DOHH2 (cell line): ENCODE results near the gene UBE2R2.
A peak's percentile ranks its signal among the peaks of the same experiment; 100 is the strongest.

ENCODE experiments used
- H3F3A ChIP-seq: fragments of 200-600 bp; sonication (generic), shearing (Covaris generic); 2 replicates; pipeline ENCODE4 v1.6.0; 2016; ENCODE audit warnings: antibody characterized with exemption, mild to moderate bottlenecking; ENCODE audit not compliant: control insufficient read depth, insufficient read depth
- H3K27ac ChIP-seq: fragments of 200-600 bp; sonication (generic); 2 replicates; pipeline ENCODE4 v1.5.1; 2014; ENCODE audit warnings: low read depth, mild to moderate bottlenecking, low read length, moderate library complexity
- H3K27me3 ChIP-seq: fragments of 200-600 bp; sonication (generic); 2 replicates; pipeline ENCODE4 v1.6.1; 2014; ENCODE audit warnings: mild to moderate bottlenecking, low read length, mixed read lengths; ENCODE audit not compliant: control insufficient read depth
- H3K36me3 ChIP-seq: fragments of 200-600 bp; sonication (generic); 2 replicates; pipeline ENCODE4 v1.6.1; 2014; ENCODE audit warnings: mild to moderate bottlenecking, low read length, moderate library complexity, mixed read lengths; ENCODE audit not compliant: control insufficient read depth
- H3K4me1 ChIP-seq: fragments of 200-600 bp; sonication (generic); 2 replicates; pipeline ENCODE4 v1.6.1; 2014; ENCODE audit warnings: mild to moderate bottlenecking, low read length, mixed read lengths; ENCODE audit not compliant: control insufficient read depth
- H3K4me2 ChIP-seq: fragments of 200-600 bp; sonication (generic); 2 replicates; pipeline ENCODE4 v1.6.0; 2014; ENCODE audit warnings: mild to moderate bottlenecking, low read length, moderate library complexity
- H3K4me3 ChIP-seq: fragments of 200-600 bp; sonication (generic); 2 replicates; pipeline ENCODE4 v1.5.1; 2014; ENCODE audit warnings: mild to moderate bottlenecking, low read length, mixed read lengths
- H3K79me2 ChIP-seq: fragments of 200-600 bp; sonication (generic); 2 replicates; pipeline ENCODE4 v1.6.1; 2014; ENCODE audit warnings: mild to moderate bottlenecking, low read length, mixed read lengths; ENCODE audit not compliant: control insufficient read depth
- H3K9me2 ChIP-seq: fragments of 200-600 bp; sonication (generic); replicated peaks from 2 replicates; pipeline ENCODE4 v1.6.1; 2014; ENCODE audit warnings: mild to moderate bottlenecking, low read length, mixed read lengths; ENCODE audit not compliant: control insufficient read depth
- H3K9me3 ChIP-seq: fragments of 200-600 bp; sonication (generic); 2 replicates; pipeline ENCODE4 v1.6.1; 2014; ENCODE audit warnings: antibody characterized with exemption, low read length, mixed read lengths; ENCODE audit not compliant: control insufficient read depth, insufficient read depth
- H4K20me1 ChIP-seq: fragments of 200-600 bp; sonication (generic); 2 replicates; pipeline ENCODE4 v1.6.0; 2014; ENCODE audit warnings: low read depth, mild to moderate bottlenecking, antibody characterized with exemption, low read length, moderate library complexity; ENCODE audit not compliant: control insufficient read depth, insufficient read depth
- EZH2phosphoT487 ChIP-seq: fragments of 200-600 bp; sonication (generic); IDR thresholded peaks from 2 replicates; pipeline ENCODE4 v1.6.1; 2017; ENCODE audit warnings: borderline replicate concordance, mild to moderate bottlenecking, antibody characterized with exemption, low read length, moderate library complexity, mixed read lengths
- TF ChIP-seq, protein P1 (sequence below): fragments of 200-600 bp; sonication (generic); IDR thresholded peaks from one replicate; pipeline ENCODE4 v1.5.1; 2014; ENCODE audit warnings: antibody characterized with exemption, mild to moderate bottlenecking, low read depth, low read length; ENCODE audit not compliant: poor library complexity, severe bottlenecking

Gene UBE2R2

DNA sequence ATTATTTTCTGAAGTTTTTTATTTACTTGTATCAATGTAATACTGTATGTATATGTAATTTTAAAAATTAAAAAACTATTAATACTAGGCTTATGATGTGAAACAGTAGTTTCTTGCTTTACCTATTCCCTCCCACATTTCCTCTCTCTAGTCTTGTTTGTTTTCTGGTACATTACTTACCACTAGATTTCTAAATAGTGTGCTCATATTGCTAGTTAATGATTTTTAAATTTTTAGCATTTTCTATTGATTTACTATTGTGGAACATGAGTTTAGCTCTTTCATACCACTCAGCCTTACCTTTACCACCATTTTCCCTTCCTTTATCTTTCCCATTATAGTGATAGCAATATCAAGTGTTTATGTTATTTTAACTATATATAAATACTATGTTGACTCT is 39.3 kb downstream of the UBE2R2 start:
- H3K4me3 ChIP-seq: no peak overlapping the region
- H4K20me1 ChIP-seq: no peaks in the 10 kb centered on the region
- peaks cover 6% of the 10 kb centered on the region for H3F3A ChIP-seq
- no peaks in the 10 kb centered on the region for H3K9me2 ChIP-seq
- H3K27me3 ChIP-seq: no peaks in the 10 kb centered on the region
- H3K4me1 ChIP-seq: peaks cover 98% of the 10 kb centered on the region
- H3K4me2 ChIP-seq: no peak overlapping the region
- H3K79me2 ChIP-seq: peaks cover 100% of the 10 kb centered on the region
- peaks cover 26% of the 10 kb centered on the region for H3K36me3 ChIP-seq
- H3K27ac ChIP-seq: no peak overlapping the region
- H3K9me3 ChIP-seq: no peaks in the 10 kb centered on the region
- no peak for TF ChIP-seq EZH2phosphoT487
- TF ChIP-seq, protein P1, sequence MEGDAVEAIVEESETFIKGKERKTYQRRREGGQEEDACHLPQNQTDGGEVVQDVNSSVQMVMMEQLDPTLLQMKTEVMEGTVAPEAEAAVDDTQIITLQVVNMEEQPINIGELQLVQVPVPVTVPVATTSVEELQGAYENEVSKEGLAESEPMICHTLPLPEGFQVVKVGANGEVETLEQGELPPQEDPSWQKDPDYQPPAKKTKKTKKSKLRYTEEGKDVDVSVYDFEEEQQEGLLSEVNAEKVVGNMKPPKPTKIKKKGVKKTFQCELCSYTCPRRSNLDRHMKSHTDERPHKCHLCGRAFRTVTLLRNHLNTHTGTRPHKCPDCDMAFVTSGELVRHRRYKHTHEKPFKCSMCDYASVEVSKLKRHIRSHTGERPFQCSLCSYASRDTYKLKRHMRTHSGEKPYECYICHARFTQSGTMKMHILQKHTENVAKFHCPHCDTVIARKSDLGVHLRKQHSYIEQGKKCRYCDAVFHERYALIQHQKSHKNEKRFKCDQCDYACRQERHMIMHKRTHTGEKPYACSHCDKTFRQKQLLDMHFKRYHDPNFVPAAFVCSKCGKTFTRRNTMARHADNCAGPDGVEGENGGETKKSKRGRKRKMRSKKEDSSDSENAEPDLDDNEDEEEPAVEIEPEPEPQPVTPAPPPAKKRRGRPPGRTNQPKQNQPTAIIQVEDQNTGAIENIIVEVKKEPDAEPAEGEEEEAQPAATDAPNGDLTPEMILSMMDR: no peak

DNA sequence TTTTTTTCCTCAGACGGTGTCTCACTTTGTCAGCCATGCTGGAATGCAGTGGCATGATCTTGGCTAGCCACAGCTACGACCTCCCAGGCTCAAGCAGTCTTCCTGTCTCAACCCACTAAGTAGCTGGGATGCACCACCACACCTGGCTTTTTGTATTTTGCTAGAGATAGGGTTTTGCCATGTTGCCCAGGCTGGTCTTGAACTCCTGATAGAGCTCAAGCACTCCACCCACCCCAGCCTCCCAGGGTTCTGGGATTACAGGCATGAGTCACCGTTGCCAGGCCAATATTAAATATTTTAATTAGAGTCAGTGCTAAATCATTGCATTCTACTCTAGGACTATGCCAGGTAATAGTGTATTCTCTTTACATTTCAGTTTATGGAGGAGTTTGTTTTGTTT is 41.5 kb downstream of the UBE2R2 start:
- TF ChIP-seq, protein P1: no peak
- TF ChIP-seq EZH2phosphoT487: no peak
- H3K4me1 ChIP-seq: peaks cover 98% of the 10 kb centered on the region
- peak overlapping the region; percentile 60; the same call in 1 of the 2 replicates for H3K27ac ChIP-seq
- H4K20me1 ChIP-seq: no peaks in the 10 kb centered on the region
- peaks cover 28% of the 10 kb centered on the region for H3K36me3 ChIP-seq
- H3K4me3 ChIP-seq: no peak overlapping the region
- H3K27me3 ChIP-seq: no peaks in the 10 kb centered on the region
- no peaks in the 10 kb centered on the region for H3K9me2 ChIP-seq
- peak overlapping the region; percentile 29 for H3K4me2 ChIP-seq
- H3K9me3 ChIP-seq: no peaks in the 10 kb centered on the region
- H3F3A ChIP-seq: peaks cover 12% of the 10 kb centered on the region
- peaks cover 100% of the 10 kb centered on the region for H3K79me2 ChIP-seq

DNA sequence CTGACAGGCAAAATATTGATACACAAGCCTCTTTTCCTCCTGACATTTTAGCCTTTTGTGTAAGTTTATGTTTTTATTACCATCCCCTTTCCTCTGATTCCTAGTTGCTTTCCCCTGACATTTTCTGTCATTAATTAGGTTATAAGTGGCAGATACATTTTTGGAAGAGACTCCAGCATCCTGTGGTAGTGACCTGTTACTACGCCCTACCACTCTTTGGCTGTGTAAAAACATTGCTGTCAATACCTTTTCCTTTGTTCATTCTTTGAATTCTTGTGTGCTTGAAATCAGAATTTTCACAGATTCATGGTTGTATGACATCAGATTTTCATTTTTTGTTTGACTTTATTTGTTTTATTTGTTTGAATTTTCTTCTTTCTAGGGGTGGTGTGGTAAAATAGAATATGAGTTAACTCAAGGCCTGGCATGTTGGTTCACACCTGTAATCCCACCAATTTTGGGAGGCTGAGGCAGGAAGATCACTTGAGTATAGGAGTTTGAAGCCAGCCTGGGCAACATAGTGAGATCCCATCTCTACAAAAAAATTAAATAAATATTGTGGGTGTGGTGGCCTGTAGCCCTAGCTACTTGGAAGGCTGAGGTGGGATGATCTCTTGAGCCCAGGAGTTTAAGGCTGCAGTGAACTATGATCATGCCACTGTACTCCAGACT is 43.4 kb downstream of the UBE2R2 start:
- H3K9me2 ChIP-seq: no peaks in the 10 kb centered on the region
- peak overlapping the region; percentile 60 for H3K27ac ChIP-seq
- H4K20me1 ChIP-seq: no peaks in the 10 kb centered on the region
- peak overlapping the region; percentile 29 for H3K4me2 ChIP-seq
- no peaks in the 10 kb centered on the region for H3K27me3 ChIP-seq
- H3K36me3 ChIP-seq: peaks cover 37% of the 10 kb centered on the region
- peaks cover 10% of the 10 kb centered on the region for H3F3A ChIP-seq
- peaks cover 99% of the 10 kb centered on the region for H3K4me1 ChIP-seq
- no peaks in the 10 kb centered on the region for H3K9me3 ChIP-seq
- TF ChIP-seq EZH2phosphoT487: no peak
- TF ChIP-seq, protein P1: peak; percentile 37
- H3K4me3 ChIP-seq: no peak overlapping the region
- peaks cover 100% of the 10 kb centered on the region for H3K79me2 ChIP-seq
